Measurements from ENCODE around the gene DGKI.

DNA sequence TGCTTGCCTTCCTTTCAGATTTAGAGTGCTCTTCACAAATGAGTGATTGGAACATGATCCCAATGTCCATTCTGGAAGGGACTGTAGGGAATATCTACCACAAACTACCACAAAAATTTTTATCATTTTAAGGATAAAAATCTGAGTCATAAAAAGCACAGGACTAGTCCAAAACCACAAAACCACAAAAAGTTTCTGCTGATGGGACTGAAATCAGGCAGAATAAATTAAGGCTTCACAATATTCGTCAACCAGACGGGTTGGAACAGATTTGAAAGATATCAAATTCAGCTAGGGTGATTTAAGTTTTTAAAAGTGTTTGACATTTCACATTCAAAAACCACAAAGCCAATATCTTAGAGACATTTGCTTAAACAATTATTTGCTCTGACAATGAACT, 403.2 kb downstream of the DGKI start:
- TF ChIP-seq, protein P1, sequence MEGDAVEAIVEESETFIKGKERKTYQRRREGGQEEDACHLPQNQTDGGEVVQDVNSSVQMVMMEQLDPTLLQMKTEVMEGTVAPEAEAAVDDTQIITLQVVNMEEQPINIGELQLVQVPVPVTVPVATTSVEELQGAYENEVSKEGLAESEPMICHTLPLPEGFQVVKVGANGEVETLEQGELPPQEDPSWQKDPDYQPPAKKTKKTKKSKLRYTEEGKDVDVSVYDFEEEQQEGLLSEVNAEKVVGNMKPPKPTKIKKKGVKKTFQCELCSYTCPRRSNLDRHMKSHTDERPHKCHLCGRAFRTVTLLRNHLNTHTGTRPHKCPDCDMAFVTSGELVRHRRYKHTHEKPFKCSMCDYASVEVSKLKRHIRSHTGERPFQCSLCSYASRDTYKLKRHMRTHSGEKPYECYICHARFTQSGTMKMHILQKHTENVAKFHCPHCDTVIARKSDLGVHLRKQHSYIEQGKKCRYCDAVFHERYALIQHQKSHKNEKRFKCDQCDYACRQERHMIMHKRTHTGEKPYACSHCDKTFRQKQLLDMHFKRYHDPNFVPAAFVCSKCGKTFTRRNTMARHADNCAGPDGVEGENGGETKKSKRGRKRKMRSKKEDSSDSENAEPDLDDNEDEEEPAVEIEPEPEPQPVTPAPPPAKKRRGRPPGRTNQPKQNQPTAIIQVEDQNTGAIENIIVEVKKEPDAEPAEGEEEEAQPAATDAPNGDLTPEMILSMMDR (IDR thresholded peaks at IDR 0.05): no peak
- TF ChIP-seq EZH2 (IDR thresholded peaks at IDR 0.05): no peak
- TF ChIP-seq EZH2phosphoT487 (IDR thresholded peaks at IDR 0.05): no peak

Measured in neural progenitor cell (in vitro differentiated cells).